NOMO-1 treated with DMSO at 0.1 percent for 48 hours (cell line): ENCODE results near the gene CACNA1B.
"Not testable (repeated sequence)": the region's sequence is repeated elsewhere in the genome, so short reads cannot be mapped to it uniquely, and the experiment has no call there.

Source experiments
- DNase-seq: peaks from one replicate; lab custom pipeline; 2025; ENCODE audit not compliant: unreplicated experiment; lab: John Stamatoyannopoulos, UW

The CACNA1B gene

GRCh38 chr9:138069731-138070456 lies 192.3 kb downstream of the CACNA1B start:
- no peak for DNase-seq

GRCh38 chr9:138070815-138071214 lies 193.2 kb downstream of the CACNA1B start:
- DNase-seq: no peak

GRCh38 chr9:138071292-138071691 lies 193.7 kb downstream of the CACNA1B start:
- no peak for DNase-seq

GRCh38 chr9:138071731-138072130 lies 194.1 kb downstream of the CACNA1B start:
- DNase-seq: no peak

GRCh38 chr9:138072161-138072842 lies 194.7 kb downstream of the CACNA1B start:
- DNase-seq: no peak

- DNase-seq: no peak
Observed at GRCh38 chr9:138072897-138073296, 195.3 kb downstream of the CACNA1B start.

- no peak for DNase-seq
Observed at GRCh38 chr9:138073408-138073807, 195.8 kb downstream of the CACNA1B start.

- no peak for DNase-seq
Observed at GRCh38 chr9:138073808-138074207, 196.2 kb downstream of the CACNA1B start.

- DNase-seq: no peak
Observed at GRCh38 chr9:138074516-138074915, 196.9 kb downstream of the CACNA1B start.

GRCh38 chr9:138075496-138075895 lies 197.9 kb downstream of the CACNA1B start:
- DNase-seq: no peak

- no peak for DNase-seq
Observed at GRCh38 chr9:138075961-138076649, 198.5 kb downstream of the CACNA1B start.

GRCh38 chr9:138076650-138077009 lies 199.0 kb downstream of the CACNA1B start:
- no peak for DNase-seq

GRCh38 chr9:138077126-138077525 lies 199.5 kb downstream of the CACNA1B start:
- DNase-seq: no peak

GRCh38 chr9:138077898-138078540 lies 200.4 kb downstream of the CACNA1B start:
- DNase-seq: no peak

- DNase-seq: no peak
Observed at GRCh38 chr9:138078846-138079245, 201.3 kb downstream of the CACNA1B start.

GRCh38 chr9:138080979-138081378 lies 203.4 kb downstream of the CACNA1B start:
- DNase-seq: no peak

- DNase-seq: no peak
Observed at GRCh38 chr9:138082918-138083636, 205.5 kb downstream of the CACNA1B start.

- DNase-seq: no peak
Observed at GRCh38 chr9:138083873-138084272, 206.3 kb downstream of the CACNA1B start.

GRCh38 chr9:138085568-138085967 lies 208.0 kb downstream of the CACNA1B start:
- DNase-seq: no peak

GRCh38 chr9:138092057-138092456 lies 214.5 kb downstream of the CACNA1B start:
- not testable (repeated sequence) for DNase-seq

- DNase-seq: no peak
Observed at GRCh38 chr9:138094028-138094427, 216.4 kb downstream of the CACNA1B start.
